ENCODE measurements around the gene HUS1B. TPM values are rescaled to one million over a fixed set of nuclear protein-coding genes. Genes with fewer than 3 reads are reported as not detected.

The HUS1B gene
- total and polyA plus RNA-seq, 2 of the 13 experiments (the other 11 are each of a cell fraction or from before 2014, with no cell fraction given), result 0.18 to 0.40 TPM

DNA sequence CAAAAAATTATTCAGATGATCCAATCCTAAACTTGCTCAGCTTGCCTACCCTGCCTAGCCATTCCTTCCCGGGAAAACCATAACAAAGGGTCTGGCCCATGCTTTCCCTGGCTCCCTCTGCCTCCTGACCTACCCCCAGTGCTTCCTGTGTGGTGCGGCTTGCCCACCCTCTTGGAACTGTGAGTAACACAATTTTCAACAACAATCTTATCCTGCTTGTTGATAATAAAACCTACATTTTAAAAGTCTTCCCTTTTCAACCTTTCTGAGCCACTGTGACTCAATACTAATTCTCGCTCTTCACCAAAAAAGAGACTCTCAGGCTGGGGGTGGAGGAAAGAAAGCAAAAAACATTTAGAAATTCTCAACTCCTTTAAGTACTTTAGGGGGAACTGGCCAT lies 18.1 kb upstream of the HUS1B start:
- Histone ChIP-seq H3K4me1 (ENCODE audit: insufficient read depth, low read length) (no peaks in the 10 kb centered on the region), H3K9ac (ENCODE audit: insufficient read depth, low read depth, low read length) (no peak overlapping the region), H3K4me3 (replicated peaks in 1 of 3; ENCODE audit: insufficient read depth in 1 of 3, low read depth in 2 of 3, low read length in 3 of 3) (no peak overlapping the region), H3K4me2 (ENCODE audit: low read depth, low read length) (no peak overlapping the region), H3K79me2 (ENCODE audit: insufficient read depth, low read length) (peaks cover 9% of the 10 kb centered on the region), H4K20me1 (ENCODE audit: insufficient read depth, low read length) (no peaks in the 10 kb centered on the region), H3K36me3 (replicated peaks in 1 of 2; ENCODE audit: control insufficient read depth in 1 of 2, insufficient read depth in 2 of 2, low read length in 2 of 2) (no peaks in the 10 kb centered on the region), H3K27me3 (ENCODE audit: control insufficient read depth in 1 of 2, insufficient read depth in 2 of 2, low read length in 2 of 2) (no peaks in the 10 kb centered on the region), H3K27ac (ENCODE audit: extremely low read length, insufficient read depth, low read length) (no peak overlapping the region), H2AFZ (ENCODE audit: low read length) (no peak overlapping the region), H3K9me3 (ENCODE audit: low read length) (no peaks in the 10 kb centered on the region)
- ChIA-PET POLR2A (no interaction called here), CTCF (ENCODE audit: low intra/inter-chr PET ratio, low total read pairs) (no interaction called here)
- FAIRE-seq, result no peak
- BruUV-seq (replicated peaks), result no TSS peak
- intact Hi-C loops (cut with micrococcal nuclease; ENCODE audit: unreplicated experiment), result no loop called here
- no peak for ATAC-seq
- TF ChIP-seq HNF4G (IDR thresholded peaks at IDR 0.05; ENCODE audit: borderline replicate concordance, low read depth, low read length), result no peak
- TF ChIP-seq HNF4G (CRISPR knock-in tag; IDR thresholded peaks at IDR 0.05; ENCODE audit: borderline replicate concordance, low read depth), result no peak
- no peak for TF ChIP-seq ZNF883 (CRISPR knock-in tag; IDR thresholded peaks at IDR 0.05; ENCODE audit: not compliant biosample characterization)
- TF ChIP-seq, protein P1, sequence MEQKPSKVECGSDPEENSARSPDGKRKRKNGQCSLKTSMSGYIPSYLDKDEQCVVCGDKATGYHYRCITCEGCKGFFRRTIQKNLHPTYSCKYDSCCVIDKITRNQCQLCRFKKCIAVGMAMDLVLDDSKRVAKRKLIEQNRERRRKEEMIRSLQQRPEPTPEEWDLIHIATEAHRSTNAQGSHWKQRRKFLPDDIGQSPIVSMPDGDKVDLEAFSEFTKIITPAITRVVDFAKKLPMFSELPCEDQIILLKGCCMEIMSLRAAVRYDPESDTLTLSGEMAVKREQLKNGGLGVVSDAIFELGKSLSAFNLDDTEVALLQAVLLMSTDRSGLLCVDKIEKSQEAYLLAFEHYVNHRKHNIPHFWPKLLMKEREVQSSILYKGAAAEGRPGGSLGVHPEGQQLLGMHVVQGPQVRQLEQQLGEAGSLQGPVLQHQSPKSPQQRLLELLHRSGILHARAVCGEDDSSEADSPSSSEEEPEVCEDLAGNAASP (CRISPR knock-in tag; IDR thresholded peaks at IDR 0.05; ENCODE audit: borderline replicate concordance), result no peak
- no peak for TF ChIP-seq GATAD1 (CRISPR knock-in tag; IDR thresholded peaks at IDR 0.05)
- TF ChIP-seq, protein P2, sequence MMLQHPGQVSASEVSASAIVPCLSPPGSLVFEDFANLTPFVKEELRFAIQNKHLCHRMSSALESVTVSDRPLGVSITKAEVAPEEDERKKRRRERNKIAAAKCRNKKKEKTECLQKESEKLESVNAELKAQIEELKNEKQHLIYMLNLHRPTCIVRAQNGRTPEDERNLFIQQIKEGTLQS (CRISPR knock-in tag; IDR thresholded peaks at IDR 0.05), result no peak
- in situ Hi-C loops (cut with HindIII; ENCODE audit: extremely low pct_ligation_motif_present, low pct_unique_long_range_greater_than_20kb), result no loop called here
- WGBS (ENCODE audit: low lambda C conversion rate), result 98% methylated on average over 3 of the region's 3 CpGs
- no peak for DNase-seq (ENCODE audit: low spot score)

- no peak for DNase-seq (ENCODE audit: low spot score)
- no peak for FAIRE-seq
- Histone ChIP-seq H3K27me3 (ENCODE audit: control insufficient read depth in 1 of 2, insufficient read depth in 2 of 2, low read length in 2 of 2) (no peaks in the 10 kb centered on the region), H3K4me2 (ENCODE audit: low read depth, low read length) (no peak overlapping the region), H3K4me3 (replicated peaks in 1 of 3; ENCODE audit: insufficient read depth in 1 of 3, low read depth in 2 of 3, low read length in 3 of 3) (no peak overlapping the region), H3K9ac (ENCODE audit: insufficient read depth, low read depth, low read length) (no peak overlapping the region), H4K20me1 (ENCODE audit: insufficient read depth, low read length) (no peaks in the 10 kb centered on the region), H3K79me2 (ENCODE audit: insufficient read depth, low read length) (peaks cover 3% of the 10 kb centered on the region), H3K4me1 (ENCODE audit: insufficient read depth, low read length) (no peaks in the 10 kb centered on the region), H2AFZ (ENCODE audit: low read length) (no peak overlapping the region), H3K36me3 (replicated peaks in 1 of 2; ENCODE audit: control insufficient read depth in 1 of 2, insufficient read depth in 2 of 2, low read length in 2 of 2) (no peaks in the 10 kb centered on the region), H3K27ac (ENCODE audit: extremely low read length, insufficient read depth, low read length) (no peak overlapping the region), H3K9me3 (ENCODE audit: low read length) (no peaks in the 10 kb centered on the region)
- ChIA-PET CTCF (ENCODE audit: low intra/inter-chr PET ratio, low total read pairs) (no interaction called here), POLR2A (no interaction called here)
- TF ChIP-seq ZNF841 (CRISPR knock-in tag; IDR thresholded peaks at IDR 0.05; ENCODE audit: borderline replicate concordance) (no peak), EP300 (IDR thresholded peaks at IDR 0.05; ENCODE audit: low read depth in 2 of 2, low read length in 2 of 2) (no peak), EP300 (CRISPR knock-in tag; IDR thresholded peaks at IDR 0.05; ENCODE audit: borderline replicate concordance) (no peak), SP5 (CRISPR knock-in tag; IDR thresholded peaks at IDR 0.05; ENCODE audit: borderline replicate concordance, low read depth) (no peak), ZNF589 (CRISPR knock-in tag; conservative IDR thresholded peaks at IDR 0.05) (no peak), ARNT (IDR thresholded peaks at IDR 0.05) (no peak), CHD2 (IDR thresholded peaks at IDR 0.05; ENCODE audit: low read depth, low read length) (no peak)
- TF ChIP-seq, protein P3, sequence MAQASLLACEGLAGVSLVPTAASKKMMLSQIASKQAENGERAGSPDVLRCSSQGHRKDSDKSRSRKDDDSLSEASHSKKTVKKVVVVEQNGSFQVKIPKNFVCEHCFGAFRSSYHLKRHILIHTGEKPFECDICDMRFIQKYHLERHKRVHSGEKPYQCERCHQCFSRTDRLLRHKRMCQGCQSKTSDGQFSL (CRISPR knock-in tag; IDR thresholded peaks at IDR 0.05), result no peak
- TF ChIP-seq, protein P4, sequence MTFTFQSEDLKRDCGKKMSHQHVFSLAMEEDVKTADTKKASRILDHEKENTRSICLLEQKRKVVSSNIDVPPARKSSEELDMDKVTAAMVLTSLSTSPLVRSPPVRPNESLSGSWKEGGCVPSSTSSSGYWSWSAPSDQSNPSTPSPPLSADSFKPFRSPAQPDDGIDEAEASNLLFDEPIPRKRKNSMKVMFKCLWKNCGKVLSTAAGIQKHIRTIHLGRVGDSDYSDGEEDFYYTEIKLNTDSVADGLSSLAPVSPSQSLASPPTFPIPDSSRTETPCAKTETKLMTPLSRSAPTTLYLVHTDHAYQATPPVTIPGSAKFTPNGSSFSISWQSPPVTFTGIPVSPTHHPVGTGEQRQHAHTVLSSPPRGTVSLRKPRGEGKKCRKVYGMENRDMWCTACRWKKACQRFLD (CRISPR knock-in tag; IDR thresholded peaks at IDR 0.05; ENCODE audit: borderline replicate concordance), result no peak
- no TSS peak for BruUV-seq (replicated peaks)
- in situ Hi-C loops (cut with HindIII; ENCODE audit: extremely low pct_ligation_motif_present, low pct_unique_long_range_greater_than_20kb) (no loop called here), intact Hi-C loops (cut with micrococcal nuclease; ENCODE audit: unreplicated experiment) (no loop called here)
- no peak for ATAC-seq
Measured at GRCh38 chr6:674406-674805, 17.5 kb upstream of the HUS1B start.
